HG03196 (cell line): ENCODE measurements around the gene CEP20.

ENCODE experiments used
- ATAC-seq: cut with Tn5 transposase; IDR thresholded peaks from one replicate; pipeline ENCODE4 v1.9.1; 2021; ENCODE audit not compliant: unreplicated experiment

The CEP20 gene

GRCh38 chr16:15898654-15899053 is 10.3 kb upstream of the CEP20 start:
- ATAC-seq, result no peak

DNA sequence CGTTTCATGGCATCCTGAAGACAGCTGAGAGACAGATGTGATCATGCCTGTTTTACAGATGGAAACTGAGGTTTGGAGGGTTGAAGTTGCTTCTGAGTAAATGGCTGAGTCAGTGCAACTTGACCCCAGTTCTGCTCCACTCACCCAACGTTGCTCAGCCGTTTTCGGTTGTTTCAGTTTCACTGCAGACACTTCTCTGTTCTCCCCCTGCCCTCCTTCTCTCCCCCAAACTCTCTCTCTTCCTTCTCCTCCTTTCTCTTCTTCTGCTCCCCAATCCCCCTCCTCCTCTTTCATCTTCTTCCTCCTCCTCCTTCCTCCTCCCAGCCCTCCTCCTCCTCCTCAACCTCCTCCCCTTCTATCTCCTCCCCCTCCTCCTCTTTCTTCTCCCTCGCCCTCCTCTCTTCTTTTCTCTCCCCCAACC is 9.4 kb upstream of the CEP20 start:
- ATAC-seq, result peak; percentile 62

- no peak for ATAC-seq
These were observed 8.8 kb upstream of the CEP20 start for GRCh38 chr16:15897121-15897780.

GRCh38 chr16:15894571-15895374 is 6.4 kb upstream of the CEP20 start:
- no peak for ATAC-seq

GRCh38 chr16:15891508-15891907 is 3.1 kb upstream of the CEP20 start:
- no peak for ATAC-seq

- no peak for ATAC-seq
These were observed 1.1 kb downstream of the CEP20 start for GRCh38 chr16:15887283-15887682.

GRCh38 chr16:15886078-15886477 is 2.3 kb downstream of the CEP20 start:
- no peak for ATAC-seq

GRCh38 chr16:15885560-15886001 is 2.8 kb downstream of the CEP20 start:
- no peak for ATAC-seq

GRCh38 chr16:15882563-15882962 is 5.8 kb downstream of the CEP20 start:
- no peak for ATAC-seq

GRCh38 chr16:15881794-15882379 is 6.5 kb downstream of the CEP20 start:
- no peak for ATAC-seq

DNA sequence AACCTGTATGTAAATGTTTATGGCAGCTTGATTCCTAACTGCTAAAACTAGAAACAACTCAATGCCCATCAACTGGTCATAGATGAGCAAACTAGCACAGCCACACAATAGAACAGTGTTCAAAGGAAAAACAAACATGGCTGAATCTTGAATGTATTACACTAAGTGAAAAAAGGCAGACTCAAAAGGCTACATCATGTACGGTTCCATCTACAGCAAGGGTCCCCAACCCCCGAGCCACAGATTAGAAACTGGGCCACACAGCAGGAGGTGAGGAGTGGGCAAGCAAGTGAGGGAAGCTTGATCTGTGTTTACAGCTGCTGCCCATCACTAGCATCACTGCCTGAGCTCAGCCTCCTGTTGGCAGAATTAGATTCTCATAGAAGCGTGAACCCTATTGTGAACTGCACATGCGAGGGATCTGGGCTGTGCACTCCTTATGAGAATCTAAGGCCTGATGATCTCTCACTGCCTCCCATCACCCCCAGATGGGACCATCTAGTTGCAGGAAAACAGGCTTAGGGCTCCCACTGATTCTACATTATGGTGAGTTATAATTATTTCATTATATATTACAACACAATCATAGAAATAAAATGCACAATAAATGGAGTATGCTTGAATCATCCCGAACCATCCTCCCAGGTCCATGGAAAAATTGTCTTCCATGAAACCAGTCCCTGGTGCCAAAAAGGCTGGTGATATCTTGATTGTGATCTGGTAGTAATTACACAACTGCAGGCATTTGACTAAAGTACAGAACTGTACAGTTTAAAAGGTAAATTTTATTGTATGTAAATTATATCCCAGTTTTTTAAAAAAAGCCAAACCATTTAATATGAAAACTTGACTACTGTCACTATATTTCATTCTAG is 7.7 kb downstream of the CEP20 start:
- no peak for ATAC-seq

DNA sequence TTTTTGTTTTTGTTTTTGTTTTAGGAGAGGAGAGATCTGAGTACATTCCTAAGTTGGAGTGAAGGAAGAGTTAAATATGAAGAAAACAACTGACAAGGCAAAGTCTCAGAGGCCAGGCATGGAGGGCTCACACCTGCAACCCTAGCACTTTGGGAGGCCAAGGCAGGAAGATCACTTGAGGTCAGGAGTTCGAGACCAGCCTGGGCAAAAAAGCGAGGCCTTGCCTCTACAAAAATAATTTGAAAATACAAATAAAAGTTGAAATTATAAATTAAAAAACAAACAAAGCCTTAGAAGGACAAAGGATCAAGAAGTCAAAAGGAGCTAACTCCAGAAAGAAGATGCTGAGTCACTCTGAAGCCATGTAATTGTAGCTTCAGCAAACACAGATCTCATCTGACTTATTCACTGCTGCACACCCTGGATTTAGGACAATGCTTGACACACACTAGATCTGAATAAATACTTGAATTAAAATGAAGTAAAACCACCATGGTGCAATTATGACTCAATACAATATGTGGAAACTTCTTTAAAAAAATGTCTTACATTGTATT is 9.1 kb downstream of the CEP20 start:
- no peak for ATAC-seq

- no peak for ATAC-seq
These were observed 11.9 kb downstream of the CEP20 start for GRCh38 chr16:15876503-15876902.

DNA sequence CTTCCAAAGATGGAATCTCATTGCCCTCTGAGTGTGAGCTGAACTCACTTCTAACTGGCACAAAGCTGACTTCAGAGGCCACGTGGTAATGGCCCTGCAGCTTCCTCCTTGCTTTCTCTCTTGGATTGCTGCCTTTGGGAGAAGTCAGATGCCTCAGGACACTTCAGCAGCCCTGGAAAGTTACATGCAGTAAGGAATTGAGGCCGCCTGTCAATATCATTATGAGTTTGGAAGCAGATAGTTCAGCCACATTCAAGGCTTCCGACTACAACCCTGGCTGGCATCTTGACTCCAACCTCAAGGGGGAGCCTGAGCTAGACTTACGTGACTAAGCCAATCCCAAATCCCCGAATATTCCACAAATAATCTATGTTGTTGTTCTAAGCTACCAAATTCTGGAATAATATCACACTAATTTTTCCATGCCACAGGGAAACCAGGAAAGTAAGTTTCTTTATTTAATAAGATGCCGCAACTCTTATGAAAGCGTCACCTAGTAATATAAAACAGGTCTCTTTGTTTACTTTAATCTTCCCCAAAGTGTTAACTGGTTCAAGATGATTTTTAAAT is 13.6 kb downstream of the CEP20 start:
- no peak for ATAC-seq

DNA sequence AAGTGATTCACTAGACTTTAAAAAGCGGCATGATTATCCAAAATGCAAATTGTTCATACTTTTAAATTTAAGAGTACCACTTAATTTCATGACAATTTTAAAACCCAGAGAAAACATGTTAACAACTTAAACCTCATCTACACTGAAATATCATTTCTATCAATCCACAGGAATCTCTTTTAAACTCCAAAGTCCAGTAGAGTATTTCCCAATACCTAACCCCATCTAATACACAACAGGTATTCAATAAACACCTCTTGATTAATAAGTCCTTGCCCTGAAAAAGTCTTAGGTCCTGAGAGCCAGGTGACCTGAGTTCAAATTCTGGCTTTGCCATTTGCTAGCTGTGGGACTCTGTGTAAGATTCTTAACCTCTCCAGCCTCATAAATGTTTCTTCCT is 14.7 kb downstream of the CEP20 start:
- no peak for ATAC-seq

DNA sequence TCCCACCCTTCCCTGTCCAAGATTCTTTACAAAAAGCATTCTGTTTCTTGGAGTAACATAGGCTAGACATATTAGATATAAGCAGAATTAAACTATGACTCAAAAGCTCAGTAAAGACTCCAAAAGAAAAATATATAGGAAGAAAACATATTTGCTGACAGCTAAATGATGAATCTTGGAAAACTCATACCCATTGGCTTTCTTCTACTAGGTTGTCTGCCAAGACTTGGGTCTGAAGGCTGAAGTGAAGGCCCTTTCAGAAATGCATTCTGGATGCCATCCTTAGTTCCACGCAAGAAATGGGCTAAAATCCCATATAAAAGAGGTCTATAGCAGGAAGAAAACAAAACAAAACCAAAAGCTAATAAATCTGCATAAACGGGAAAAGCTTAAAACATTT is 15.1 kb downstream of the CEP20 start:
- ATAC-seq, result no peak

DNA sequence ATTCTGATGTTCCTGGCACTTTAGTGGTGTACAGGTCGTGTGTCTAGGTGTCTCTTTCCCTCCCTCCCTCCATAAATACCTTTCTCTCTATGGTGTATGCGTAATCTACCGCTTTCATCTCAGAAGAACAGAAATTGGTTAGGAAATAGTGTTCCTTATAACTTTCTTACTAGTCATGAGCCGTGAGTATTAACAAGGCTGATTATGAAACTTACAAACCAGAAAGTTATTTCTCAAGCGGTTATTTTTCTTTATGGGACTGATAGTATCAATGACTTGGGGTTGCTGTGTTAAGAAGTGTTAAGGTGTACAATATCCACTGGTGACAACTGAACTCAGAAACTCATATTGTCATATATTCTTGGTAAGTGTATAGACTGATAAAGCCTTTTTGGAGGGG is 18.4 kb downstream of the CEP20 start:
- no peak for ATAC-seq

DNA sequence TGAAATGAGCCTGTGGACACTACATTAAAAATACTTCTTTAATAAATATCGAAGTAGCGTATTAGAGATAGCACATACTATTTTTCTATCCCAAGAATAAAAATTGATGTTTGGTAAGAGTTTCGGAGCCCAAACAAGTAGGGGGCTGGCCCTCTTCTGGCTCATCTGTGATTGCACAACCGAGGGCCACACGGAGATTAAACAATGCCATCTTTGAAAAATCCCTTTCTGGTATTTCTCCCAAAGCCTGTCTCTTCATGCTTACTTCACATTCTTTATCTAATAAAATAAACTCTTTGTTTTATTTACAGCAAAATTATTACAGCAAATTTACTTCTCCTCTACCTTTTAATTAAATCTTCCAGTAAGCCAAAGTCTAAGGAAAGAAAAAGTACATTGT is 22.0 kb downstream of the CEP20 start:
- ATAC-seq, result no peak

- no peak for ATAC-seq
These were observed 22.7 kb downstream of the CEP20 start for GRCh38 chr16:15865742-15866141.

DNA sequence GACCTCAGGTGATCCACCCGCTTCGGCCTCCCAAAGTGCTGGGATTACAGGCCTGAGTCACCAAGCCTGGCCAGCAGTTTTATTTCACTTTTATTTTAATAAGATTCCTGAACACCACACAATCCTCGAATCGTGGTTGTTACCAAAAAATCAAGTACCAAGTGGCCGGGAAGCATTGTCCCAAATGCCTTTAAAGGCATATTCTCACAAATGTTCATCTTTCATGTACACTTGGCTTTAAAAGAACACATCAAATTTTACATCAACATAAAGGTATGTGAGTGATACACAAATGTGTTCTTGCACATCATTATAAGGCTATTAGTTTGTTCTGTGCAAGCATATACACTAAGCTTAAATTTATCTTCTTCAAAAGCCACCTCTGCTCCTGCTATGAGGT is 23.5 kb downstream of the CEP20 start:
- ATAC-seq, result no peak

GRCh38 chr16:15861996-15862395 is 26.4 kb downstream of the CEP20 start:
- ATAC-seq, result no peak
